K562 (cell line): ENCODE measurements around the gene FTSJ3. TPM values are rescaled to one million over a fixed set of nuclear protein-coding genes. Genes with fewer than 3 reads are reported as not detected.

Experiments
- CBX8 ChIP-seq: fragments of 200-600 bp; sonication (generic); IDR thresholded peaks from 2 replicates; pipeline ENCODE4 v1.6.1; 2012; ENCODE audit warnings: borderline replicate concordance, mixed run types, low read depth, mild to moderate bottlenecking, moderate library complexity, mixed read lengths, low read length, control low read depth, inconsistent platforms; ENCODE audit not compliant: poor library complexity, severe bottlenecking; ENCODE audit errors: extremely low read depth
- CC2D1A ChIP-seq: fragments of 450-650 bp; IDR thresholded peaks from 2 replicates; pipeline ENCODE4 v1.6.1; 2017; ENCODE audit warnings: mild to moderate bottlenecking
- ELF4 ChIP-seq: fragments of 450-650 bp; formaldehyde crosslinking; IDR thresholded peaks from 2 replicates; pipeline ENCODE4 v1.4.0; 2022; ENCODE audit warnings: missing genetic modification characterization
- FOXA3 ChIP-seq, 2 experiments: fragments of 450-650 bp in 1 of 2; sonication (generic) in 1 of 2; formaldehyde crosslinking; IDR thresholded peaks in 1 of 2; conservative IDR thresholded peaks in 1 of 2; 2 replicates each; pipeline versions ENCODE4 v1.4.0 to v1.8.0; 2020 to 2022; ENCODE audit warnings: mild to moderate bottlenecking in 2 of 2, missing genetic modification reagents in 1 of 2
- FOXK2 ChIP-seq, 2 experiments: fragments of 450-650 bp; IDR thresholded peaks in 1 of 2; conservative IDR thresholded peaks in 1 of 2; 2 replicates each; pipeline ENCODE4 v1.6.1; 2016; ENCODE audit warnings: low read depth in 2 of 2, mild to moderate bottlenecking in 1 of 2
- HMBOX1 ChIP-seq: sonication (generic); IDR thresholded peaks from 2 replicates; pipeline ENCODE4 v1.6.1; 2016
- KDM5B ChIP-seq: fragments of 200-600 bp; sonication (generic); IDR thresholded peaks from 2 replicates; pipeline ENCODE4 v1.6.1; 2012; ENCODE audit warnings: low read depth, mild to moderate bottlenecking, moderate library complexity, low read length, control low read depth, inconsistent platforms; ENCODE audit not compliant: insufficient replicate concordance
- MAFF ChIP-seq: IDR thresholded peaks from 2 replicates; pipeline ENCODE4 v1.6.1; 2012; ENCODE audit warnings: low read length, improper control_type of control experiment
- MEIS2 ChIP-seq: fragments of 450-650 bp; IDR thresholded peaks from 2 replicates; pipeline ENCODE4 v1.6.1; 2014; ENCODE audit warnings: mild to moderate bottlenecking; ENCODE audit not compliant: partially characterized antibody
- NONO ChIP-seq, 2 experiments: fragments of 200-400 bp in 1 of 2; fragments of 450-650 bp in 1 of 2; formaldehyde crosslinking in 1 of 2; IDR thresholded peaks; 2 replicates each; pipeline ENCODE4 v1.6.1; 2017; ENCODE audit warnings: low read depth in 2 of 2, mild to moderate bottlenecking in 2 of 2, moderate library complexity in 2 of 2, low read length in 1 of 2
- POLR2A ChIP-seq: fragments of 450-650 bp; conservative IDR thresholded peaks from 2 replicates; pipeline ENCODE4 v1.6.1; 2016
- SMARCA4 ChIP-seq: fragments of 450-650 bp; IDR thresholded peaks from 2 replicates; pipeline ENCODE4 v1.6.1; 2016
- VEZF1 ChIP-seq: fragments of 200-800 bp; sonication (Bioruptor generic); IDR thresholded peaks from 2 replicates; pipeline ENCODE4 v1.6.1; 2017; ENCODE audit warnings: missing genetic modification characterization, missing compliant biosample characterization
- polyA plus RNA-seq, 8 experiments: library from polyadenylated mRNA; depleted of rRNA in 4 of 8; stranded (reverse) in 5 of 8; unstranded in 3 of 8; fragments of >200 nt; fragmentation: Nextera tagmentation in 2 of 8; fragmentation: Illumina TruSeq in 1 of 8; extraction: Ambion mirVana in 2 of 8; extraction: Trizol in 1 of 8; gene quantifications; 2 replicates each; pipeline versions ENCODE4 v1.2.1 to v1.2.3, GENCODE V29; 2011 to 2014; ENCODE audit warnings: inconsistent platforms in 1 of 8, missing spikeins in 1 of 8
- total RNA-seq, 7 experiments: library from RNA; depleted of rRNA in 6 of 7; stranded (reverse); fragments of >200 nt in 6 of 7; fragmentation: Illumina TruSeq in 2 of 7; extraction: Trizol in 2 of 7; gene quantifications; 2 replicates each; pipeline versions ENCODE4 v1.2.1 to v1.2.3, GENCODE V29; 2011 to 2021; ENCODE audit warnings: low replicate concordance in 1 of 7
- TF ChIP-seq, protein P1 (sequence below): fragments of 200-800 bp; sonication (Bioruptor generic); IDR thresholded peaks from 2 replicates; pipeline ENCODE4 v1.6.1; 2016; ENCODE audit warnings: missing genetic modification characterization, missing compliant biosample characterization
- TF ChIP-seq, protein P2 (sequence below), 2 experiments: IDR thresholded peaks in 1 of 2; conservative IDR thresholded peaks in 1 of 2; 2 replicates each; pipeline ENCODE4 v1.6.1; 2016; ENCODE audit warnings: low read depth in 2 of 2, mild to moderate bottlenecking in 1 of 2, missing compliant biosample characterization in 1 of 2, missing genetic modification characterization in 1 of 2, moderate library complexity in 1 of 2

Gene FTSJ3
- total and polyA plus RNA-seq, 9 of the 15 experiments (the other 6 are each of a cell fraction or from before 2014, with no cell fraction given), result 18.0 to 65.6 (median 52.4) TPM

- TF ChIP-seq VEZF1 (CRISPR knock-in tag) (0 out of 2 replicates have a peak, but pooled peaks have one; percentile 15), NONO (IDR thresholded peaks at IDR 0.05; ENCODE audit: low read depth in 2 of 2, low read length in 1 of 2) (no peak), SMARCA4 (peak; percentile 48; the same call in 1 of the 2 replicates), HMBOX1 (peak; percentile 85), FOXK2 (conservative IDR thresholded peaks at IDR 0.05 in 1 of 2, IDR thresholded peaks at IDR 0.05 in 1 of 2; ENCODE audit: low read depth in 2 of 2) (0 out of 4 replicates have a peak, but pooled peaks have one; percentile 27 to 35), MEIS2 (peak; percentile 57), CBX8 (no peak), KDM5B (no peak), MAFF (no peak), POLR2A (0 out of 2 replicates have a peak, but pooled peaks have one; percentile 9), CC2D1A (no peak), FOXA3 (CRISPR knock-in tag; conservative IDR thresholded peaks at IDR 0.05 in 1 of 2, IDR thresholded peaks at IDR 0.05 in 1 of 2) (0 out of 4 replicates have a peak, but pooled peaks of 1 of the 2 experiments have one; percentile 27), ELF4 (CRISPR knock-in tag) (no peak)
- TF ChIP-seq, protein P1, sequence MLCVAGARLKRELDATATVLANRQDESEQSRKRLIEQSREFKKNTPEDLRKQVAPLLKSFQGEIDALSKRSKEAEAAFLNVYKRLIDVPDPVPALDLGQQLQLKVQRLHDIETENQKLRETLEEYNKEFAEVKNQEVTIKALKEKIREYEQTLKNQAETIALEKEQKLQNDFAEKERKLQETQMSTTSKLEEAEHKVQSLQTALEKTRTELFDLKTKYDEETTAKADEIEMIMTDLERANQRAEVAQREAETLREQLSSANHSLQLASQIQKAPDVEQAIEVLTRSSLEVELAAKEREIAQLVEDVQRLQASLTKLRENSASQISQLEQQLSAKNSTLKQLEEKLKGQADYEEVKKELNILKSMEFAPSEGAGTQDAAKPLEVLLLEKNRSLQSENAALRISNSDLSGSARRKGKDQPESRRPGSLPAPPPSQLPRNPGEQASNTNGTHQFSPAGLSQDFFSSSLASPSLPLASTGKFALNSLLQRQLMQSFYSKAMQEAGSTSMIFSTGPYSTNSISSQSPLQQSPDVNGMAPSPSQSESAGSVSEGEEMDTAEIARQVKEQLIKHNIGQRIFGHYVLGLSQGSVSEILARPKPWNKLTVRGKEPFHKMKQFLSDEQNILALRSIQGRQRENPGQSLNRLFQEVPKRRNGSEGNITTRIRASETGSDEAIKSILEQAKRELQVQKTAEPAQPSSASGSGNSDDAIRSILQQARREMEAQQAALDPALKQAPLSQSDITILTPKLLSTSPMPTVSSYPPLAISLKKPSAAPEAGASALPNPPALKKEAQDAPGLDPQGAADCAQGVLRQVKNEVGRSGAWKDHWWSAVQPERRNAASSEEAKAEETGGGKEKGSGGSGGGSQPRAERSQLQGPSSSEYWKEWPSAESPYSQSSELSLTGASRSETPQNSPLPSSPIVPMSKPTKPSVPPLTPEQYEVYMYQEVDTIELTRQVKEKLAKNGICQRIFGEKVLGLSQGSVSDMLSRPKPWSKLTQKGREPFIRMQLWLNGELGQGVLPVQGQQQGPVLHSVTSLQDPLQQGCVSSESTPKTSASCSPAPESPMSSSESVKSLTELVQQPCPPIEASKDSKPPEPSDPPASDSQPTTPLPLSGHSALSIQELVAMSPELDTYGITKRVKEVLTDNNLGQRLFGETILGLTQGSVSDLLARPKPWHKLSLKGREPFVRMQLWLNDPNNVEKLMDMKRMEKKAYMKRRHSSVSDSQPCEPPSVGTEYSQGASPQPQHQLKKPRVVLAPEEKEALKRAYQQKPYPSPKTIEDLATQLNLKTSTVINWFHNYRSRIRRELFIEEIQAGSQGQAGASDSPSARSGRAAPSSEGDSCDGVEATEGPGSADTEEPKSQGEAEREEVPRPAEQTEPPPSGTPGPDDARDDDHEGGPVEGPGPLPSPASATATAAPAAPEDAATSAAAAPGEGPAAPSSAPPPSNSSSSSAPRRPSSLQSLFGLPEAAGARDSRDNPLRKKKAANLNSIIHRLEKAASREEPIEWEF (CRISPR knock-in tag), result no peak
- TF ChIP-seq, protein P2, sequence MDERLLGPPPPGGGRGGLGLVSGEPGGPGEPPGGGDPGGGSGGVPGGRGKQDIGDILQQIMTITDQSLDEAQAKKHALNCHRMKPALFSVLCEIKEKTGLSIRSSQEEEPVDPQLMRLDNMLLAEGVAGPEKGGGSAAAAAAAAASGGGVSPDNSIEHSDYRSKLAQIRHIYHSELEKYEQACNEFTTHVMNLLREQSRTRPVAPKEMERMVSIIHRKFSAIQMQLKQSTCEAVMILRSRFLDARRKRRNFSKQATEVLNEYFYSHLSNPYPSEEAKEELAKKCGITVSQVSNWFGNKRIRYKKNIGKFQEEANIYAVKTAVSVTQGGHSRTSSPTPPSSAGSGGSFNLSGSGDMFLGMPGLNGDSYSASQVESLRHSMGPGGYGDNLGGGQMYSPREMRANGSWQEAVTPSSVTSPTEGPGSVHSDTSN (CRISPR knock-in tag; IDR thresholded peaks at IDR 0.05; ENCODE audit: low read depth), result no peak
- TF ChIP-seq, protein P2 (tag; conservative IDR thresholded peaks at IDR 0.05; ENCODE audit: low read depth), result 0 out of 2 replicates have a peak, but pooled peaks have one; percentile 11
Measured at GRCh38 chr17:63843910-63844677, 16.6 kb upstream of the FTSJ3 start (continued).
